Measurements from ENCODE around the gene LAMTOR4. TPM values are rescaled to one million over a fixed set of nuclear protein-coding genes. Genes with fewer than 3 reads are reported as not detected.

Gene LAMTOR4
- total and polyA plus RNA-seq, 2 of the 13 experiments (the other 11 are each of a cell fraction or from before 2014, with no cell fraction given), result 115 to 118 TPM

GRCh38 chr7:100100420-100101015, 48.2 kb upstream of the LAMTOR4 start (continued):
- TF ChIP-seq NCOA5 (CRISPR knock-in tag; IDR thresholded peaks at IDR 0.05) (no peak), ZNF563 (CRISPR knock-in tag; IDR thresholded peaks at IDR 0.05) (peak; percentile 75; the same call in 1 of the 2 replicates), MBD4 (IDR thresholded peaks at IDR 0.05; ENCODE audit: borderline replicate concordance, low read length) (no peak), KLF12 (CRISPR knock-in tag; IDR thresholded peaks at IDR 0.05; ENCODE audit: borderline replicate concordance) (peak; percentile 73; the same call in 1 of the 2 replicates), HDAC1 (CRISPR knock-in tag; IDR thresholded peaks at IDR 0.05) (peak; percentile 98), IKZF4 (CRISPR knock-in tag; IDR thresholded peaks at IDR 0.05; ENCODE audit: borderline replicate concordance, low read depth, not compliant biosample characterization) (peak; percentile 16), ZBTB1 (CRISPR knock-in tag; IDR thresholded peaks at IDR 0.05; ENCODE audit: borderline replicate concordance) (no peak), UBTF (CRISPR knock-in tag; IDR thresholded peaks at IDR 0.05) (peak; percentile 99), MYC (CRISPR knock-in tag; IDR thresholded peaks at IDR 0.05; ENCODE audit: borderline replicate concordance) (peak; percentile 97), IRX3 (CRISPR knock-in tag; IDR thresholded peaks at IDR 0.05; ENCODE audit: borderline replicate concordance, low read depth) (no peak), ZNF264 (CRISPR knock-in tag; IDR thresholded peaks at IDR 0.05) (no peak), ZNF704 (CRISPR knock-in tag; IDR thresholded peaks at IDR 0.05; ENCODE audit: borderline replicate concordance) (peak; percentile 27; the same call in 1 of the 2 replicates), ZBTB42 (CRISPR knock-in tag; IDR thresholded peaks at IDR 0.05) (0 out of 2 replicates have a peak, but pooled peaks have one; percentile 26), ZZZ3 (CRISPR knock-in tag; IDR thresholded peaks at IDR 0.05; ENCODE audit: borderline replicate concordance) (peak; percentile 87; the same call in 1 of the 2 replicates), FIP1L1 (IDR thresholded peaks at IDR 0.05; ENCODE audit: borderline replicate concordance, insufficient read depth, low read depth, low read length) (no peak)
- TF ChIP-seq, protein P1, sequence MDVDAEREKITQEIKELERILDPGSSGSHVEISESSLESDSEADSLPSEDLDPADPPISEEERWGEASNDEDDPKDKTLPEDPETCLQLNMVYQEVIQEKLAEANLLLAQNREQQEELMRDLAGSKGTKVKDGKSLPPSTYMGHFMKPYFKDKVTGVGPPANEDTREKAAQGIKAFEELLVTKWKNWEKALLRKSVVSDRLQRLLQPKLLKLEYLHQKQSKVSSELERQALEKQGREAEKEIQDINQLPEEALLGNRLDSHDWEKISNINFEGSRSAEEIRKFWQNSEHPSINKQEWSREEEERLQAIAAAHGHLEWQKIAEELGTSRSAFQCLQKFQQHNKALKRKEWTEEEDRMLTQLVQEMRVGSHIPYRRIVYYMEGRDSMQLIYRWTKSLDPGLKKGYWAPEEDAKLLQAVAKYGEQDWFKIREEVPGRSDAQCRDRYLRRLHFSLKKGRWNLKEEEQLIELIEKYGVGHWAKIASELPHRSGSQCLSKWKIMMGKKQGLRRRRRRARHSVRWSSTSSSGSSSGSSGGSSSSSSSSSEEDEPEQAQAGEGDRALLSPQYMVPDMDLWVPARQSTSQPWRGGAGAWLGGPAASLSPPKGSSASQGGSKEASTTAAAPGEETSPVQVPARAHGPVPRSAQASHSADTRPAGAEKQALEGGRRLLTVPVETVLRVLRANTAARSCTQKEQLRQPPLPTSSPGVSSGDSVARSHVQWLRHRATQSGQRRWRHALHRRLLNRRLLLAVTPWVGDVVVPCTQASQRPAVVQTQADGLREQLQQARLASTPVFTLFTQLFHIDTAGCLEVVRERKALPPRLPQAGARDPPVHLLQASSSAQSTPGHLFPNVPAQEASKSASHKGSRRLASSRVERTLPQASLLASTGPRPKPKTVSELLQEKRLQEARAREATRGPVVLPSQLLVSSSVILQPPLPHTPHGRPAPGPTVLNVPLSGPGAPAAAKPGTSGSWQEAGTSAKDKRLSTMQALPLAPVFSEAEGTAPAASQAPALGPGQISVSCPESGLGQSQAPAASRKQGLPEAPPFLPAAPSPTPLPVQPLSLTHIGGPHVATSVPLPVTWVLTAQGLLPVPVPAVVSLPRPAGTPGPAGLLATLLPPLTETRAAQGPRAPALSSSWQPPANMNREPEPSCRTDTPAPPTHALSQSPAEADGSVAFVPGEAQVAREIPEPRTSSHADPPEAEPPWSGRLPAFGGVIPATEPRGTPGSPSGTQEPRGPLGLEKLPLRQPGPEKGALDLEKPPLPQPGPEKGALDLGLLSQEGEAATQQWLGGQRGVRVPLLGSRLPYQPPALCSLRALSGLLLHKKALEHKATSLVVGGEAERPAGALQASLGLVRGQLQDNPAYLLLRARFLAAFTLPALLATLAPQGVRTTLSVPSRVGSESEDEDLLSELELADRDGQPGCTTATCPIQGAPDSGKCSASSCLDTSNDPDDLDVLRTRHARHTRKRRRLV (CRISPR knock-in tag; IDR thresholded peaks at IDR 0.05), result no peak
- TF ChIP-seq, protein P2, sequence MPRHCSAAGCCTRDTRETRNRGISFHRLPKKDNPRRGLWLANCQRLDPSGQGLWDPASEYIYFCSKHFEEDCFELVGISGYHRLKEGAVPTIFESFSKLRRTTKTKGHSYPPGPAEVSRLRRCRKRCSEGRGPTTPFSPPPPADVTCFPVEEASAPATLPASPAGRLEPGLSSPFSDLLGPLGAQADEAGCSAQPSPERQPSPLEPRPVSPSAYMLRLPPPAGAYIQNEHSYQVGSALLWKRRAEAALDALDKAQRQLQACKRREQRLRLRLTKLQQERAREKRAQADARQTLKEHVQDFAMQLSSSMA (CRISPR knock-in tag; IDR thresholded peaks at IDR 0.05), result peak; percentile 31; the same call in 1 of the 2 replicates
- TF ChIP-seq, protein P3, sequence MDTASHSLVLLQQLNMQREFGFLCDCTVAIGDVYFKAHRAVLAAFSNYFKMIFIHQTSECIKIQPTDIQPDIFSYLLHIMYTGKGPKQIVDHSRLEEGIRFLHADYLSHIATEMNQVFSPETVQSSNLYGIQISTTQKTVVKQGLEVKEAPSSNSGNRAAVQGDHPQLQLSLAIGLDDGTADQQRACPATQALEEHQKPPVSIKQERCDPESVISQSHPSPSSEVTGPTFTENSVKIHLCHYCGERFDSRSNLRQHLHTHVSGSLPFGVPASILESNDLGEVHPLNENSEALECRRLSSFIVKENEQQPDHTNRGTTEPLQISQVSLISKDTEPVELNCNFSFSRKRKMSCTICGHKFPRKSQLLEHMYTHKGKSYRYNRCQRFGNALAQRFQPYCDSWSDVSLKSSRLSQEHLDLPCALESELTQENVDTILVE (CRISPR knock-in tag; IDR thresholded peaks at IDR 0.05), result peak; percentile 99
